Liver (tissue), 3 donors: Measurements from ENCODE around the gene MLLT10.

Experiments used
- MAX ChIP-seq: IDR thresholded peaks from 2 replicates; pipeline ENCODE4 v1.6.1; 2016; ENCODE audit warnings: antibody characterized with exemption
- RAD21 ChIP-seq, 2 donors: IDR thresholded peaks; 2 replicates each; pipeline ENCODE4 v1.6.1; 2016; ENCODE audit warnings: antibody characterized with exemption in 2 of 2, mild to moderate bottlenecking in 2 of 2
- YY1 ChIP-seq: IDR thresholded peaks from 2 replicates; pipeline ENCODE4 v1.6.1; 2016; ENCODE audit warnings: antibody characterized with exemption, mild to moderate bottlenecking
- TF ChIP-seq, protein P1 (sequence below): fragments of 150-350 bp; IDR thresholded peaks from 2 replicates; pipeline ENCODE4 v1.5.1; 2017; ENCODE audit warnings: improper control_type of control experiment, low read depth, low read length; ENCODE audit not compliant: missing input control
- donor health status: healthy.
- donor health status: healthy.

DNA sequence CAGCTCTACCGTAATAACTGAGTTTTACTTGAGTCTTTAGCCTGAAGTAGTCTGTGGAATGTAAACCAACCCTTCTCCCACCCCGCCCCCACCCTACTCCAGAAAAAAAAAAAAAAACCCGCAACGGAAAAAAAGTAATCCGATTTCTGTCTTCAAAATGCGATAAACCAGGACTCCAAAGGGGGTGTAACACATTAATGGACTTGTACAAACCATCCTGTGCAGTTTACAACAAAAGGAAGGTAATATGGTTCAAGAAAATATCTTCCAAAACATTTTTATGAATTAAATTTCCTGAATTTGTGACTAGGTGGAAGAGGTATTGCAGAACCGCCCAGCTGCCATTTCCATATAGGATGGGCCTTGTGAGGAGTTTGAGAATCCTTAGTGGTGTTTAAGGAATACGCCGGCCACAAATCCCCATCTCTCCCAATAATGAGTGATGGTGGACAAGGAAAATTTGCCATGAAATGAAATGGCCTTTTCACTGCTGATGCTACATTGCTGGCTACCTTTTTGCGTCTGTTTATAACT lies 19.1 kb upstream of the MLLT10 start:
- TF ChIP-seq MAX, result no peak
- TF ChIP-seq, protein P1, sequence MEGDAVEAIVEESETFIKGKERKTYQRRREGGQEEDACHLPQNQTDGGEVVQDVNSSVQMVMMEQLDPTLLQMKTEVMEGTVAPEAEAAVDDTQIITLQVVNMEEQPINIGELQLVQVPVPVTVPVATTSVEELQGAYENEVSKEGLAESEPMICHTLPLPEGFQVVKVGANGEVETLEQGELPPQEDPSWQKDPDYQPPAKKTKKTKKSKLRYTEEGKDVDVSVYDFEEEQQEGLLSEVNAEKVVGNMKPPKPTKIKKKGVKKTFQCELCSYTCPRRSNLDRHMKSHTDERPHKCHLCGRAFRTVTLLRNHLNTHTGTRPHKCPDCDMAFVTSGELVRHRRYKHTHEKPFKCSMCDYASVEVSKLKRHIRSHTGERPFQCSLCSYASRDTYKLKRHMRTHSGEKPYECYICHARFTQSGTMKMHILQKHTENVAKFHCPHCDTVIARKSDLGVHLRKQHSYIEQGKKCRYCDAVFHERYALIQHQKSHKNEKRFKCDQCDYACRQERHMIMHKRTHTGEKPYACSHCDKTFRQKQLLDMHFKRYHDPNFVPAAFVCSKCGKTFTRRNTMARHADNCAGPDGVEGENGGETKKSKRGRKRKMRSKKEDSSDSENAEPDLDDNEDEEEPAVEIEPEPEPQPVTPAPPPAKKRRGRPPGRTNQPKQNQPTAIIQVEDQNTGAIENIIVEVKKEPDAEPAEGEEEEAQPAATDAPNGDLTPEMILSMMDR, result no peak
- no peak for TF ChIP-seq RAD21 (IDR thresholded peaks at IDR 0.05)
- no peak for TF ChIP-seq YY1
